ENCODE measurements around the gene KRTAP4-8. TPM values are rescaled to one million over a fixed set of nuclear protein-coding genes. Genes with fewer than 3 reads are reported as not detected.
A peak's percentile ranks its signal among the peaks of the same experiment; 100 is the strongest.
"Not testable (repeated sequence)": the region's sequence is repeated elsewhere in the genome, so short reads cannot be mapped to it uniquely, and the experiment has no call there.

KRTAP4-8 gene
- polyA plus RNA-seq (ENCODE audit: insufficient read length) = not detected

DNA sequence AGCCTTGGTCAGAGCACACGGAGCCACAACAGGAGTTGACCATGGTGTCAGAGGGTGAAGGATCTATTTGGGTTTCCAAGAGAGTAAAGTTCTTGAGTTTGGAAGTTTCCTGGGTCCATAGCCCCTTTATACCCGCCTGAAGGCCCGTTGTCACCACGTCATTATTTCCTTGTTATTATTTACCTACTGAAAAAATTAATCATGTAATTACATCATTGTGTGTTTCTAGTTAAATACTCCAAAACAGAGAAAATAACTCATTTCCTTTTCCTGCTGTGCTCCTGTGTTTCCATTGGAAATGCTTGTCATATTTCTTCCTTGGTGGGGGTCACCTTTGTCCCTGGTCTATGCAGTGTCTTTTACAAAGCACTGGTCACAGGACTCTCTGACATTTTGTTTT, at the start of gene KRTAP4-8:
TSS of gene KRTAP4-8 (minus strand) at position 101 of the 400 bp plus-strand sequence. CDS start at position 43, 58 bp downstream.
- DNase-seq = no peak

DNA sequence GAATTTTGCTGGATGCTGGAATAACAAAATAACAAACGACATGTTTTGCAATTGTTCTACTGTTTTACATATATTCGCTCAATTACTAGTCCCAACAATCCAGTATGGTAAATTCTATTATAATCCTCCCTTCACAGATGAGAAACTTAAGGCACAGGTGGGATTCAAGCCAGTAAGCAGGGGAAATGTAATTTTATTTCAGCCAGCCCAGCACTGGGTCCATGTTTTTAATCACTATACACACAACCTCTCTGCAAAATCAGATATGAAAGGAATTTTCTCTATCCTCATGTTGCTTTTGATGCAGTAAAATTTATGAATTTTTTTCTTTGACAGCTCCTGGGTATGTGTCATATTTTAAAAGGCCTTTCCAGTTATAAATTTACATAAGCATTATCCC, 47.3 kb upstream of the KRTAP4-8 start:
- no peak for DNase-seq

DNA sequence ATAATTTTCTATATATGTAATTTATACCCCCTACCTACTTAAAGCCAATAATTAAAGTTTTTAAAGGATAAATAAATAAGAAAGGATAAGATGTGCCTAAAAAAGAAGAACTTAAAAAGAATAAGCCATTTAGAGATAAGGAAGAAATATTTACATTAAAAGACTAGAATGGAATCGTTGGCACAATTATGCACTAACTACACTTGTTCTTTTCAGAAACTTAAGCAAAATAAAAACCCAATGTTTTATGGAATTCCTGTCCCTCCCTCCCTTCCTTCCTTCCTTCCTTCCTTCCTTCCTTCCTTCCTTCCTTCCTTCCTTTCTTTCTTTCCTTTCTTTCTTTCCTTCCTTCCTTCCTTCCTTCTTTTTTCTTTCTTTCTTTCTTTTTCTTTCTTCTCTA, 46.9 kb upstream of the KRTAP4-8 start:
- DNase-seq = no peak

DNA sequence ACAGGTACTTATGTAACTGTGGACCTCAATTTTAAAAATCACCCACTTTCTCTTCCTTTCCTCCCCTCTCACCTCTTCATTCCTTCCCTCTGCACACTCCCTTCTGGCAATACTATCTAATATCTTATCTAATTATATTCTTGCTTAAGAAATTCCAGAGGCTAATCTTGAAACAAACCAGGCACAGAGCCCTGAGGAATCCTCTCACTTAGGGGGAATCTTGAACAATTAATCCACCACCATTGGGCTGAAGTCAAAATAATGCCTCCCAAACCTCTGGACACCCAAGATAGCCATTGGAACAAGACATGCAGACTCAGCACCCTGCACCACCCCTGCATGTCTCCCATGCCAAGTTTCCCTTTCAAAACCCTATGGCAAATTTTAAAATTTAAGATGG, 43.4 kb upstream of the KRTAP4-8 start:
- DNase-seq = no peak

DNA sequence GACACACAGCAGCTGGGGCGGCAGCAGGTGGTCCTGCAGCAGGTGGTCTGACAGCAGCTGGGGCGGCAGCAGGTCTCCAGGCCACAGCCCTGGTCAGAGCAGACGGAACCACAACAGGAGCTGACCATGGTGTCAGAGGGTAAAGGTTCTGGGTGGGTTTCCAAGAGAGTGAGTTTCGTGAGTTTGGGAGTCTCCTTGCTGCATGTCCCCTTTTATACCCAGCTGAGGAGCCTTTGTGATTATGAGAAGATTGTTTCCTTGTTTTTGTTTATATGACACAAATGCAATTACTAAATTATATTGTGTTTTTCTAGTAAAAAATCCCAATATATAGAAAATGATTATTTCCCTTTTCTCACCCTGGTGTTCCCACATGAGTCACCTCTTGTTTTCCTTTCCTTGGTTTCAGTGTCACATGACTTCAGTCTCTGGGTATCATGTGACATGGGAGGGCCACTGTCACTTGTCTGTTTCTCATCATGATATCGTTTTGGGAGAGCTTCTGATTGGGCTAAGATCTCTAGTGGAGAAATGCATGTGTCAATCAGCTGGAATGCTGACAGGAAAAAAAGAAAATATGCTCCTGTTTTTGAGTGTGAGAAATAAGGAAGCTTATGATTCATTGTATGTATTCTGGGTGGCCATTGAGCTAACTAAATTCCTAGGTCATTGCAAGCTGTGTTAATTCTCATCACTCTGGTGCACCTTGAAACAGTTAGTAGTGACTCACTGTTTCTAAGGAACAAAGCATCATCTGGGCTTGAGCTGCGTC, 42.6 kb upstream of the KRTAP4-8 start, which contains the start of gene KRTAP4-6:
TSS of gene KRTAP4-6 (minus strand) at position 185 of the 772 bp plus-strand sequence. CDS start at position 128, 57 bp downstream.
- no peak for DNase-seq

DNA sequence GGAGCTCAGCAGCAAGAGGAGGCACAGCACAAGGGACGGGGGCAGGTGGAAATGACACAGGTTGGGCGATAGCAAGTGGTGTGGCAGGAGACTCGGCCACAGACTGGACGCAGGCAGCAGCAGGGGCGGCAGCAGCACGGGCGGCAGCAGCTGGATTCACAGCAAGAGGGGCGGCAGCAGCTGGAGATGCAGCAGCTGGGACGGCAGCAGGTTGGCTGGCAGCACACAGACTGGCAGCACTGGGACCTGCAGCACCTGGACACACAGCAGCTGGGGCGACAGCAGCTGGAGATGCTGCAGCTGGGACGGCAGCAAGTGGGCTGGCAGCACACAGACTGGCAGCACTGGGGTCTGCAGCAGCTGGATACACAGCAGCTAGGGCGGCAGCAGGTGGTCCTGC, 41.9 kb upstream of the KRTAP4-8 start:
- DNase-seq = not testable (repeated sequence)

DNA sequence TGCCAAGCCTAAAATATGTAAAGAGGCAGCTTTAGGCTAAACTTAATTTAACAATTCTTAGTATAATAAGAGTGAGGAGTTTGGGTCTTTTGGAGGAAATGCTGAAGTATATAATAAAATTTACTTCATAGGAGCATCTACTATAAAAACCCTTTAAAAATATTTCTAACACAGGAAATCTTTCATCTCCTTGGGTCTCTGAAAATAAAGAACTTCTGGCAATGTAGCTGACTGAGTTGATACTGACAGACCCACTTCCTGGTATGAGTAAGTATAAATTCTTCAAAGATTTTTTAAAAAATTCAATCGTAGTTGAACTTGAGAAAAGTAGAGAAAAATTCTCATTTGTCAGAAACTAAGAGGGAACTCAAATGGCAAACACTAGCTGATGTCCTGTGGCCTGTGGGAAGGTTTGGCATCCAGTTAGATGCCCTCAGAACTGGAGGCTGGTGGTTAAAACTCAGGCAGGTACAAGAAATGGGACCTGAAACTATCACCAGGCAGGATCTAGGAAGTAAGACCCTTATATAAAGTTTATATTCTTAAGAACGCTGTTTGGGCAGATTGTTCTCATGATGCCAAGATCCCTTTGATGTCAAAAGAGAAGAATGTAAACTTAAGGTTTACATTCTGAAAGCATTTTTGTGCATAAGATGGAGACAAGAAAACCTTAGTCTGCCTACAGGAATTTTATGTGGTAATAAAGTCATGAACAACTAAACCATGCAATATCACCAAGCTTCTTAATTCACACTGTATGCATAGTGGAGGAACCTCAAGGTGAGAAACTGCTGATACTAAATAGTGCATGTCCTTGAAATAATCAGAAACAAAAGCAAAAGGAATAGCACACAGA, 36.2 kb upstream of the KRTAP4-8 start:
- no peak for DNase-seq

DNA sequence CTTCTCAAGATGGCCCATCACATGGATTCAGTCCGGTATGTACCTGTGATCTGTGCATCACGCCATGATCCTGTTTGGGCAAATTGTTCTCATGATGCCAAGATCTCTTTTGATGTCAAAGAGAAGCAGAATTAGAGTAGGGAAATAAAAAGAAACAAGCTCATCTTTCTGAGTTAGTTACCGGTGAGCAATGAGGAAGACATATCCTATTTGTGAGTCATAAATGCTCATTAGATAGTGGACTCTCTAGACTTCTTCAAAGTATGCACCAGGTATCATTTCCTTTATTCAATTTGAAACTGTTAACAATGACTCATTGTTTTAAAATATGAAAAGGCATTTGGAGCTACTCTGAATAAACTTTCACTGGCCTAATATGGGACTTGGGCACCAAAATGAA, 34.0 kb upstream of the KRTAP4-8 start:
- no peak for DNase-seq

DNA sequence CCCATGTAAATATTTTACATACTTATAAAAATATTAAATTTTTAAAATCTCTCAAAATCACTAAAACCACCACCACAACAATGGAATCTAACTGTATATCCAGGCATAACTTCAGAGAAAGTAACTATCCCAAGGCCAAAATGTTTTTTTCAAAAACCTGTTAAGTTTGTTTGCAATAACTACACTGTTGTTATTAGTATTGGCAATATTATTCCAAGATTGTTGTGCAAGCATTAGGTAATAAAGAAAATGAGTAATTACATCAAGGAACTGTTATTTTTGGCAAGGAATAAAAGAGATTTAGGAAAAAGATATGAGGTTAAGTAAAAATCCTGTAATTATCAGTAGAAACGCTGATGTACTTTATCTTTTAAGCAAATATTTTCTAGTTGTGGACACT, 29.4 kb upstream of the KRTAP4-8 start:
- DNase-seq = no peak

DNA sequence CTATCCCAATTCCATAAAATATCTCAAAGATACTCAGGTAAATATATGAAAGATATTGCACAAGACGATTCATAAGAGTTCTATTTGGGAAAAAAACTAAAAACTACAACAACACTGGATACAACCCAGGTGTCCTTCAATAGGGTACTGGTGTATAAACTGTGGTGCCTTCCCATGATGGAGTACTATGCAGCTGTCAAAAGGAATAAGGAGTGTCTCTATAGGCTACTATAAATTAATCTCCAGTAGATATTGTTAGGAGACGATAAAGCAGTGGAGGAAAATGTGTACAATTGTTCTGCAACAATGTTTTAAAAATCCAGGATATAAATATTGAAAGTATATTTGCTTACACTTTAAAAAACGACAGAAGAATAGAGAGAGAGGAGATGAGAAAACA, 28.5 kb upstream of the KRTAP4-8 start:
- DNase-seq = no peak

DNA sequence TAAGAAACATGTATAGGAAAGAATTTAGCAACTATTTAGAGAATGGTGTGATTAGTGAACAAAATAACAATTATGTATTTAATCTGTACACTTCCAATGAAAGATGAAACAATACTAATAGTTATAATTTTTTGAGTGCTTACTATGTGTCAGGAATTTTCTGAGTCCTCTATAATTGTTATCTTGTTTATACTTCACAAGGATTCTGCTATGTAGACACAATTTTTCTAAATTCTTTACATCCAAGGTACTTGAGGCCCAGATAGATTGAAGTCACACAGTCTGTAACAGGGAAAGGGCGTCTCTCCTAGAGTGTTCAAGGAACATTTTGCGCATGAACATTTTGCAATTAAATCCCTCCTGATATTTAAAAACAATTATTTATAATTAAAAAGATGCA, 27.1 kb upstream of the KRTAP4-8 start:
- no peak for DNase-seq

DNA sequence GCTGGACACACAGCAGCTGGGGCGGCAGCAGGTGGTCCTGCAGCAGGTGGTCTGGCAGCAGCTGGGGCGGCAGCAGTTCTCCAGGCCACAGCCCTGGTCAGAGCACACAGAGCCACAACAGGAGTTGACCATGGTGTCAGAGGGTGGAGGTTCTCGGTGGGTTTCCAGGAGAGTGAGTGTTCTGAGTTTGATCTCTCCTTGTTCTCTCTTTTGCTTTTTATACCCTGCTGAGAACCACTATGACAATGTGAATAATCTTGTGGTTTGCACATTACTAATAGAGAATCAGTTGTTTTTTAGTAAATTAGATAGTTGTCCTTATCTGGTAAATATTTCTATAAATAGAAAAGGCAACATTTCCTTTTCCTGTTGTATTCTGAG, 26.0 kb upstream of the KRTAP4-8 start, which contains the start of gene KRTAP4-12:
TSS of gene KRTAP4-12 (minus strand) at position 192 of the 381 bp plus-strand sequence. CDS start at position 132, 60 bp downstream.
- DNase-seq = not testable (repeated sequence)

DNA sequence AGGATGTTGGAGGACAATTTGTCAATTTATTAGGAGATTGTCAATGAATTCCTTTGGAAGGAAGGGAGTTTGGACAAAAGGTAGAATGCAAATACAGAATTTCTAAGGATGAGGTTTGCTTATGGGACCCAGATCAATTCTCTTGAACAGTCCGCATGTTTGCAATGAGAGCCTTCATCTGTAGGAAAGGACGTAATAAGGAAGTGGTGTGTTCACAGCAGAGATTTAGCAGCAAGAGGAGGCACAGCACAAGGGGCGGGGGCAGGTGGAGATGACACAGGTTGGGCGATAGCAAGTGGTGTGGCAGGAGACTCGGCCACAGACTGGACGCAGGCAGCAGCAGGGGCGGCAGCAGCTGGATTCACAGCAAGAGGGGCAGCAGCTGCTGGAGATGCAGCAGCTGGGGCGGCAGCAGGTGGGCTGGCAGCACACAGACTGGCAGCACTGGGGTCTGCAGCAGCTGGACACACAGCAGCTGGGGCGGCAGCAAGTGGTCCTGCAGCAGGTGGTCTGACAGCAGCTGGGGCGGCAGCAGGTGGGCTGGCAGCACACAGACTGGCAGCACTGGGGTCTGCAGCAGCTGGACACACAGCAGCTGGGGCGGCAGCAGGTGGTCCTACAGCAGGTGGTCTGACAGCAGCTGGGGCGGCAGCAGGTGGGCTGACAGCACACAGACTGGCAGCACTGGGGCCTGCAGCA, 25.5 kb upstream of the KRTAP4-8 start:
- not testable (repeated sequence) for DNase-seq

DNA sequence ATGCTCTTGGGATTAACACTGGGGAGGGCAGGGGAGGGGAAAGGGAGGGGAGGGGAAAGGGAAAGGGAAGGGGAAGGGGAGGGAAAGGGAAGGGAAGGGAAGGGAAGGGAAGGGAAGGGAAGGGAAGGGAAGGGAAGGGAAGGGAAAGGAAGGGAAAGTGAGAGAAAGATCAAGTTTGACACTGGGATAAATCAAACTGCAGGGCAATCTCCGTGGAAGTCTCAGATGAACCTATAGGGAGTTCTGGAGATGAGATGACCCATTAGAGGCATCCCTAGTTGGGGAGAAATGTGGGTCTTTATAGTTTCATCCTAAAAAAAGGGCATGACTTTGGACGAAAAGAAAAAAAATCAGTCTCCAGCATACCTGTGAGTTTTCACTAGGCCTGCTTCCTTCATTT, 23.8 kb upstream of the KRTAP4-8 start:
- DNase-seq = no peak

DNA sequence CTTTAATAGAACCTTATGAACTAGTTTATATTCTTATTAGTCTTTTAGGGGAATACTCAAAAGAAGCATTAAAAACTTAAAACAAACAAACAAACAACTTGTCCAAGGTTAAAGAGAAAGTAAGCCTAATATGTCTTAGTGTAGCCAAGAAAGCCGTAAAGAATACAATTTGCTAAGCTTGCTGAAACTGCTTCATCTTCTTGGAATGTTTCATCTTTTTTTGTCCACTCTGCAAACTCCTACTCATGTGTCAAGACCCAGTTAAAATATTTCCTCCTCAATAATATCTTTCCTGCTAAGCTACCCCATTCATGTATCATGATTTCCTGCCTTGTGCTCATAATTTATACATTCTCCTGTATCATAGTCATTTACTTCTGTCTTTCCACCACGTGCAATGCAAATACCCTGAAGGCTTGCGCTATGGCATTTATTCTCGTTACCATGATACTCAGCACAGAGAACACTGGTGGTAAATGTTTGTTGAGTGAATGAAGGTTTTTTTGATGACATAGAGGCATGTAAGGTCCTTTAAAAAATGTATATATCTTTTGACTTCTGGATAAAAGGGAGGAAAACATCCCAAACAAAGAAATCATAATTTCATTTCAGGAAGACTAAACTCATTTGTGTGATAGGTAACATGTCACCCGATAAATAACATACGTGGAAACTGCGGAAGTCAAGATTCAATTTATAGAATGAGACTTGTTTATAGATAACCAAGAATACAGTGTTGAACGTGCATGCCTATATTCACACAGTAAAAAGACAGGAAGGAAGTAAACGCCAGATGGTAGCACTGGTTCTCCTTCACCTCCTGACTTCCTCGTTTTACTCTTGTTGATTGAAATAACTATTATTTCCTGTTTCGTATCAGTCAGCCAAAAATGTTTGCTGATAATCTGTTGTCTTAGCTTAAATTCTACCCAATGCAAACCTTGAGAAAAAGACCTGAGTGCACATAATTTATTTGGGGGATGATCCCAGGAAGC, 22.1 kb upstream of the KRTAP4-8 start:
- DNase-seq = not testable (repeated sequence)

DNA sequence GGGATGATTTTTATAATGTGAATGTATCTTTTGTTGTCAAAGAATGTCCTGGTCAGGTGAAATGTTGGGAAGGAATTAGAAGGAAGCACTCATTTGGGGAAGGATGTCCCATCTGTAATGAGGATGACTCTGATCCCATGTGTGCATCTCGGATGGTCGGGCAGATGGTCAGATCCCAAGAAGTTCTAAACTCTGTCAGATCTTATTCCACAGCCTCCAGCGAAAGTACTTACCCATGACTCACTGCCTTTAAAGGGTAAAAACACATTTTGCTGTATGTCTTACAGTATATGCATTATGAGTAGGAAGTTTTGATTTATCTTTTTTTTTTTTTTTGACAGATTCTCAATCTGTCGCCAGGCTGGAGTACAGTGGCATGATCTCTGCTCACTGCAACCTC, 20.8 kb upstream of the KRTAP4-8 start:
- no peak for DNase-seq

DNA sequence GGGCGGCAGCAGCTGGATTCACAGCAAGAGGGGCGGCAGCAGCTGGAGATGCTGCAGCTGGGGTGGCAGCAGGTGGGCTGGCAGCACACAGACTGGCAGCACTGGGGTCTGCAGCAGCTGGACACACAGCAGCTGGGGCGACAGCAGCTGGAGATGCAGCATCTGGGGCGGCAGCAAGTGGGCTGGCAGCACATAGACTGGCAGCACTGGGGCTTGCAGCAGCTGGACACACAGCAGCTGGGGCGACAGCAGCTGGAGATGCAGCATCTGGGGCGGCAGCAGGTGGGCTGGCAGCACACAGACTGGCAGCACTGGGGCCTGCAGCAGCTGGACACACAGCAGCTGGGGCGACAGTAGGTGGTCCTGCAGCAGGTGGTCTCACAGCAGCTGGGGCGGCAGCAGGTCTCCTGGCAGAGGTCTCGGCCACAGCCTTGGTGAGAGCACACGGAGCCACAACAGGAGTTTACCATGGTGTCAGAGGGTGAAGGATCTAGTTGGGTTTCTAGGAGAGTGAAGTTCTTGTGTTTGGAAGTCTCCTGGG, 20.0 kb upstream of the KRTAP4-8 start, which contains the start of gene KRTAP4-11:
TSS of gene KRTAP4-11 (minus strand) at position 528 of the 541 bp plus-strand sequence. CDS start at position 470, 58 bp downstream.
- DNase-seq = not testable (repeated sequence)

DNA sequence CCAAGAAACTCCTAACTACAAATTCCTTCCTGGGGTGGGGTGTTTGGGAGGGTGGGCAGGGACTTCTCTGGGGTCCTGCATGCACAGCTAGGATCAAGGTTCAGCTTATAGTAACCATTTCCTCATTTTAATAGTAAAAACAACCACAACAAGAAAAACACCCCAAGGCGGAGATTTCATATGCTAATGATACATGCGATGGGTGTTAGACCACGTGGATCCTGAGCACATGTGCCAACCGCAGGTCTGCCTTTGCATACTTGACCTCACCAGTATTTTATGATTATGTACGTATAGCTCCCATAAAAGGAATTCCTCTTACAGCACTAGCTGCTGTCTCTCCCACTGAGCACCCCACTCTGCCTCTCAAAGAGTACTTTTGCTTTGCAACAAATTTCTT, 18.4 kb upstream of the KRTAP4-8 start:
- DNase-seq = peak; percentile 1

DNA sequence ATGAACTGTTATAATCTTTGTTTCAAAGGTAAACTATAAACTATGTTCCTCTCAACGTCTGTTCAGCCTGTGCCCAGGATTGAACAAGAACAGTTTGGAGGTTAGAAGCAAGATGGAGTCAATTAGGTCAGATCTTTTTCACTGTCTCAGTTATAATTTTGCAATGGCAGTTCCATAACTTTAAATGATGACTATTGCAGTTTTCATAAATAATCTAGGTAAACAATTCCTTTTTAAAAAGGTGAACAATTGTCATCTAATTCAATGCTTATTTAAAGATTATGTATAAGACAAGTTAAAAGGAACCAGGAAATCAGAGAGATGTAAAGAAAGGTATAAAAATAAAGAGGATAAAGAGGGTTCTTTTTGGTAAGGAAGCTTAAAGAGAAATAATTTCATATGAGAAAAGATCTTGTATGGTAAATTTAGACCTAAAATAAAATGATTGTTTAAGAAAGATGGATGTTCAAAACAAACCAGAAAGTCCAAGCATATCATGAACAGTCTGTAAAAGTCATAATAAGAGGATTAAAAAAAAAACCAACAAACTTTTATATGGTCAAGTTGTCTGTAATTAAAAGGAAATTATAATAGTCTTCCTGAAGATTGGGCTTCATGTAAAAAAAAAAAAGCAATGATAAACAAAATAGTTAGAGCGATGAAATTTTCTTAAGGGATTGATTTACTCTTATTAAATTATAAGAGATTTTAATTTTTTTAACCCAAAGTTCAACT, 13.4 kb upstream of the KRTAP4-8 start:
- DNase-seq = no peak

DNA sequence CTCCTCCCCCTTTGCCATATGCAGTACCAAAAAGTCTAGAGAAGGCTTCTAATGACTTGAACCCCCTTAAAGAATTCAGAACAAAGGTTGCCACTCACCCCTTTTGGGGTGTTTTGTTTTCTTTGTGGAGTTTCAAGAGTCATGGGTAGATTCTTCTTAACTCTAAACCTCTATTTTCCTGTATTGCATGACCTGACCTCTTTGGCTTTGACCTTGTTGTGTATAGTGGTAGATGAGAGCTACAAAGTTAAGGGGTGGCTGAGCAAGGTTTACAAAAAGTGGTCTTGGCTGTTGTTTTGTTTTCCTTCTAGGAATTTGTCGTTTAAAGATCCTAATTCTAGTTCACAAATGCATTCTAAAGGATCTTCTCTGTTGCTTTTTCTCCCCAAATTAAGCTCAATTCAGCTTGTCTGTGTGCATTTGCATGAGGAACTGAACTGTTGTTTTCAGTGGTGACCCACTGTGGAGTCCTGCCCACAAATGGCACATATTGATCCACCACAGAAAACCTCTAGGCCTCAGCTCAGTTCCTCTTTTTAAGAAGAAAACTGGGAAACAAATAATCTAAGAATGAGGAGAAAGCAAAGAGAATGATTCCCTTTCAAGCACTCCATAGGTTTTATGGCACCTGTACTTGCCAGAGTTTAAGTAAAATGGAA, 10.9 kb upstream of the KRTAP4-8 start:
- not testable (repeated sequence) for DNase-seq

Measured in hindlimb muscle (tissue), 1 donor.